ENCODE measurements around the gene NTRK1.

GRCh38 chr1:156848461-156849150, 12.1 kb upstream of the NTRK1 start:
- TF ChIP-seq POLR2A (IDR thresholded peaks at IDR 0.05) (no peak), CTCF (IDR thresholded peaks at IDR 0.05) (no peak), POLR2AphosphoS5 (IDR thresholded peaks at IDR 0.05) (no peak)

Measured in breast epithelium (tissue), 3 donors.